T-helper 2 cell treated with Interferon-gamma antibody and Interleukin-4, amounts not matched to agents 100 ng/mL and 5 ng/mL, for 36 hours (primary cell): ENCODE measurements around the gene PPP3CA. TPM values are rescaled to one million over a fixed set of nuclear protein-coding genes. Genes with fewer than 3 reads are reported as not detected.
"Not testable (repeated sequence)": the region's sequence is repeated elsewhere in the genome, so short reads cannot be mapped to it uniquely, and the experiment has no call there.

ENCODE experiments used
- intact Hi-C: fragments of 100-400 bp; cut with micrococcal nuclease; formaldehyde crosslinking; loops from one replicate; pipeline ENCODE4 v1.15.1; 2023
- total RNA-seq: library from RNA; stranded (reverse); gene quantifications from 2 replicates; pipeline ENCODE4 v1.2.3, GENCODE V29; 2022

PPP3CA gene
- total RNA-seq, 1 donor from 2014 or later = 19.9 TPM

DNA sequence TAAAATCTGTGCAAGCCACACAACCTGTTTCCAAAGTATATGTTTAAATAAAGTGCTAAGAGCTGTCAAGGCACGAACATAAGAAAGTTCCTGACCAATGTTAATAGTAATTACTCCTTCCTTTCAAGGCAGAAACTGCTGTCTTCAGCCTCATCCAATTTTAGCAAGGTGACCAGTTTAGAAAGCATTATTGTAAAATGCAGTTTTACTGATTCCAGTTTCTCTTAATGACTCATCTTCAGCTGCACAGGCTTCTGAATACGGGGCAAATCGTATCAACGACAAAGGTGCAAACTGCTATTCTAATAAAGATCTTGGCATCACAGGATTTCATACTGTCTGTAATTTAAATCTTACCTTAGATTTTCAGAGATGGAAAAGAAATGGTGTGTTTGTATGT, 87.5 kb downstream of the PPP3CA start:
- intact Hi-C loops = no loop called here

GRCh38 chr4:101258883-101259282, 88.4 kb downstream of the PPP3CA start:
- intact Hi-C loops = no loop called here

GRCh38 chr4:101256222-101256621, 91.1 kb downstream of the PPP3CA start:
- intact Hi-C loops = no loop called here

- intact Hi-C loops = no loop called here
Measured at GRCh38 chr4:101254776-101255175, 92.5 kb downstream of the PPP3CA start.

DNA sequence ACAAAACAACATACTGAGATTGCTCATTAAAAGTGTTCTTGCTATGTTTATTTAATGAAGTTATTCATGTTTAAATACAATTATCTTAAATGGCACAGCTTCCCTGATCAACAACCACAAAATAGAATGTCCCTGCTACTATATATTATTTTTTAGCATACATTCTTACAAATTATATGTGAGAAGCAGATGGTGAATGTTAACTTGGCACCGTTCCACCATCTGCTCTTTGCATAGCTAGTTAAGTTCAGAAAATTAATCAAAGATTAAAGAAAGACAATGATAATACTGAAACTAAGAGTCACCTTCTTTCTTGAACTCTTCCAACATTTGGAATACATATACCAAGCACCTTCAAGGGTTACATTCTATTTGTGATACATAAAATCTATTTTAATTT, 94.2 kb downstream of the PPP3CA start:
- intact Hi-C loops = no loop called here

- intact Hi-C loops = no loop called here
Measured at GRCh38 chr4:101252721-101253120, 94.6 kb downstream of the PPP3CA start.

GRCh38 chr4:101251261-101251660, 96.1 kb downstream of the PPP3CA start:
- intact Hi-C loops = no loop called here

DNA sequence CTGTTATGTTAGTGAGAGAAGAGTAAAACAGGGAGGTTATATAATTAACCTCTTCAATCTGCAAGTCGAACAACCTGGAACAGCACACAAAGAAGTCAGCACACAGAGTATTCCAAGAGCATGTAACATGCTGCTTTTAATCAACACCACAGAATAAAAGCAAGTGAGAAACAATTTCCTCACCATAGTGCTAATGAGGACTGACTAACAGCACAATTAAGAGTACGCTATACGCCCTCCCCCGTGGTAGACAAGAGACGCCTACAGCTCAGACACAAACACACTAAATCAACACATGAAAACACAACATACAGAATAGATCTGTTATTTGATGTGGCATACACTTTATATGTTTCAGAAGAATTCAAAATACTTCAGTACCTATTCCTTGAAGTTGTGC, 103.0 kb downstream of the PPP3CA start:
- intact Hi-C loops = loop anchor here (5.0 kb wide), 1 partner anchor 783 kb away; no protein-coding TSS in a partner anchor

GRCh38 chr4:101242441-101242840, 104.9 kb downstream of the PPP3CA start:
- intact Hi-C loops = loop anchor here (5.0 kb wide), 1 partner anchor 785 kb away; no protein-coding TSS in a partner anchor

GRCh38 chr4:101240099-101240498, 107.2 kb downstream of the PPP3CA start:
- intact Hi-C loops = loop anchor here (5.0 kb wide), 1 partner anchor 787 kb away; no protein-coding TSS in a partner anchor

DNA sequence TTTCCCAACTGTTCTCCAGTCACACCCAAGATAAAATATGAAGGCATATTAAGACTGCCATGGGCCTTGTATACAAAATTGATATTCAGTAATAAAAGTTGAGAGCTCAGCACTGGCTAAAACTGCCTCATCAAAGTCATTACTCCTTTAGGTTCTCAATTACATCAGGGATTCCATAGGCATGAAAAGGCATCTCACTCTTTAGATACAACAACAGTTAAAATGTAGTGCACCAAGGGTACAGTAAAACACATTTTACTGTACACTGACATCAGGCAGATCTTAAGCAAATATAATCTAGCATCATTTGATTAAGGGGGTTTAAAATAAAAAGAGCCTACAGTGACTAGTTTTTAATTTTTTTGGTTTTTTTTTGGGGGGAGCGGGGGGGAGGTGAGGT, 107.7 kb downstream of the PPP3CA start:
- intact Hi-C loops = loop anchor here (5.0 kb wide), 1 partner anchor 788 kb away; no protein-coding TSS in a partner anchor

- intact Hi-C loops = no loop called here
Measured at GRCh38 chr4:101238706-101239105, 108.6 kb downstream of the PPP3CA start.

DNA sequence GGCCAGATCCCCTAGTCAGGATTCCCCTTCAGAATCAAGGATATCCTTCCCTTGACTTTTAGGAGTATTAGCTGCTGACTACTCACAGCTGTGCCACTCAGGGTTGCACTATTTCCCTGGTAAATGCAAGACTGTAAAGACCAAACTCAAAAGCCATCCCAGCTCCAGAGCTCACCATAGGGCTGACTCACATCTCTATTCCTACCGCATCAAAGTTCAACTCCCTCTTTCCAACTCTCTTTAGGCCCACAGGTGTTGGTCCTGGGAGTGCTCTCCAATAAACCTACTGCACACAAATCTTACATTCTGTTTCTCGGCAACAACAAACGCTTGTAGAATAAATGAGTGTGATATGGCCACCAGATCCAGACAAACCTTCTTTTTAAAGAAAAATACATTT, 109.6 kb downstream of the PPP3CA start:
- intact Hi-C loops = no loop called here

GRCh38 chr4:101236097-101236496, 111.2 kb downstream of the PPP3CA start:
- intact Hi-C loops = no loop called here

DNA sequence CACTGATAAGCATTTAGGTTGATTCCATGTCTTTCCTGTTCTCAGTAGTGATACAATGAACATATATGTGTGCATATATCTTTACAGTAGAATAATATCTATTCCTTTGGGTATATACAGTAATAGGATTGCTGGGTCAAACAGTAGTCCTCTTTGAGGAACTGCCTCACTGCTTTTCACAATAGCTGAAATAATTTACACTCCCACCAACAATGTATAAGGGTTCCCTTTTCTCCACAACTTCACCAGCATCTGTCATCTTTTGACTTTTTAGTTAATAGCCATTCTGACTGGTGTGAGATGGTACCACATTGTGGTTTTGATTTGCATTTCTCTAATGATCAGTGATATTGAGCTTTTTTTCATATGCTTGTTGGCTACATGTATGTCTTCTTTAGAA, 113.2 kb downstream of the PPP3CA start:
- intact Hi-C loops = not testable (repeated sequence)

DNA sequence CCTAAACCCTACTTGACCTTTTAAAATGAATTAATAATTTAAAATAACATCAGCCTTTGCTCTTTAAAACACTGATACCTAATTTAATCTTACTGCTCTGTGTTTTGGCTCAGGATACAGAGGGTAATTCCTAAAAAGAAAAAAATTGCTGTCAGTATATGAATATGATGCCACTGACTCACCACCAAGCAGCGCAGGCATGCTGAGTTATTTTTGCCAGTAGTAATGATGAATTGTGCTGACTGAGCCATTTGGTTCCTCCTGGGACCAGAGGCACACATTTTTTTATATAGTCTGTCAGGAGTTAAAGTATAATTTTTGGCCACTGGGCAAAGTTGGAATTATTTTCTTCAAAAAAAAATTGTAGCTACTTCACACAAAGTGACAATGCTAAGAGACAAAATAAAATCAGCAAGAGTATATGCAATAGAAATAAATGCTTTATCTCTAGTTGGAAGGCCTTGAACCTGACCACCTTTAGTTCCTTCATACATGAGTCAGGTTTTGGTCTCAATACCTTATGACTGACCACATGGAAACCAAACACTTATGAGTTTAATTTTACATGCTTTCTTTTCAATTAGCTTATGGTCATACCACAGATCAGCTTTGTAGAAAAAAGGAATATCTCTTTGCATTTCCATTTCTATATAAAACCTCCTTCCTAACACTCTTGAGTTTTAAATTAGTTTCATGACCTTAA, 115.1 kb downstream of the PPP3CA start:
- intact Hi-C loops = no loop called here

DNA sequence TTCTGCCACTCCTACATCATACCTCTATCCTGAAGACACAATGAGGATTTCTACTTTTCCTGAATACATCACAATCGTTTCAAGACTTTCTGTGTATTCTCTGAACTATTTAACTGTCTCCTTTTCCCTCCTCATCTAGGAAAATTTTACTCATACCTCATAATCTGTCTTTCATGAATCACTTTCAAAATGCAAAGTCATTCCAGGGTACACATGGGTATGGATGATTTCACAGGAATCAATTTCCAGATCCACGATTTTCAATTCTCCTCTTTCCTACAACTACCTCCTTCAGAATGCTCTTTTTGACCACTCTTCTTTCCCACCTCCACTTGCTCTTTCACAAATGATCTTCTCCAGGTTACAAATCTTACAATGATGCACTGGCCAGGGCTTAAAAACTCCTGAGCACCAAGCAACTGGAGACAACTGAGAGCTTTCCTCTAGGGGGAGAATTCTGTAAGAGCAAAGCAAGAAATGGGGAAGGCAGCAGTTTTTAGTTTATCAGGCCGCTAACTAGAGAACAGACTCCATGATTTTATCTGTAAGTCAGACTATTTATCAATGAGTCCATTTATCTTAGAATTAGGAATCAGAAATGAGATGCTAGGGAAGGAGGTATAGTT, 116.4 kb downstream of the PPP3CA start:
- intact Hi-C loops = no loop called here

- intact Hi-C loops = no loop called here
Measured at GRCh38 chr4:101229116-101229515, 118.2 kb downstream of the PPP3CA start.

DNA sequence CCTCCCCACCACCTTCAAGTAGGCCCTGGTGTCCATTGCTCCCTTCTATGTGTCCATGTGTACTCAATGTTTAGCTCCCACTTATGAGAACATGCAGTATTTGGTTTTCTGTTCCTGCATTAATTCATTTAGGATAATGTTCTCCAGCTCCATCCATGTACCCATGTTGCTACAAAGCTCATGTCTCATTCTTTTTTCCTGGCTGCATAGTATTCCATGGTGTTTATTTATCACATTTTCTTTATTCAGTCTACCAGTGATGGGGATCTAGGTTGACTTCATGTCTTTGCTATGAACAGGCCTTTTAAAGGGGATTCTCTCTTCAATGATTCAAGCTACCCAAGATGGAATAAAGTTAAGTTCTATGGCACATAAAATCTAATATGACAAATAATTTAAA, 119.6 kb downstream of the PPP3CA start:
- intact Hi-C loops = no loop called here

GRCh38 chr4:101224358-101225218, 122.7 kb downstream of the PPP3CA start:
- intact Hi-C loops = no loop called here

DNA sequence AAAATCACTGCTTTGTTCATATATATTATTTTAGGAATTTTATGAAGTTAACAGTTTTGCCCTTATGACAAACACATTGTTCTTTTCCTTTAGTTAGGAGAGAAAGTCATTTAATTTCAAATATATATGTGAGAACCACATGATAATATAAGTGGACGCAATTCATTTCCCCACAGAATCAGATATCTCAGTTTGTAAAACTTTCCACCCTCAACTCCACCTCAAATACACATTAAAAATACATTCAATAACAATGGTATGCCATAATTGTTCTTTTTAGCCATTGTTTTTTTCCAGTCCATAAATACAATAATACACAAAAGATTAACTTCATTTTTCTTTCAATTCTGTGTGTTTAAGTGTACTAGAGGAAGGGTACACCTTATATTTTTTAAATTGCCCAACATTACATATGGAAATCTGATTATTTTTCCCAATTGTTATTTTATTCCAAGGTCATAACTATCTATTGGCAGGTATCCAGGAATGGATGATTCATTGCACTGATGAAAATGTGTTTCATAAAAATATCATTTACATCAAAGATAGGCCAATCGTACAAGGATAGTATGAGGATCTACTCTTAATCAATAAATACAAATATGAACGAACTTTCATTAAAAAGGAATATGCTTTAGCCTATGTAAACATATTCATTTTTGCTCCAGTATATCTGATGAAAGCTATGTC, 125.0 kb downstream of the PPP3CA start:
- intact Hi-C loops = no loop called here
